HepG2 (cell line): ENCODE results near the gene ZNF112.

Source experiments
- CREBL2 ChIP-seq: sonication (generic); formaldehyde crosslinking; IDR thresholded peaks from 2 replicates; pipeline ENCODE4 v1.8.1; 2023; ENCODE audit warnings: missing genetic modification reagents, mild to moderate bottlenecking, borderline replicate concordance
- EZH2 ChIP-seq: conservative IDR thresholded peaks from 2 replicates; pipeline ENCODE4 v1.6.1; 2012; ENCODE audit warnings: mild to moderate bottlenecking, low read depth, low read length, moderate library complexity
- NR3C1 ChIP-seq: sonication (generic); formaldehyde crosslinking; IDR thresholded peaks from 2 replicates; pipeline ENCODE4 v1.4.0; 2020; ENCODE audit warnings: missing genetic modification reagents
- PREB ChIP-seq: sonication (generic); formaldehyde crosslinking; IDR thresholded peaks from 2 replicates; pipeline ENCODE4 v1.4.0; 2020; ENCODE audit warnings: missing genetic modification reagents
- USF2 ChIP-seq, 2 experiments: sonication (generic) in 1 of 2; formaldehyde crosslinking in 1 of 2; IDR thresholded peaks; 2 replicates each; pipeline versions ENCODE4 v1.5.1 to v1.6.1; 2011 to 2020; ENCODE audit warnings: borderline replicate concordance in 1 of 2, low read depth in 1 of 2, low read length in 1 of 2, mild to moderate bottlenecking in 1 of 2, missing genetic modification reagents in 1 of 2, moderate library complexity in 1 of 2
- ZFP1 ChIP-seq: IDR thresholded peaks from 2 replicates; pipeline ENCODE4 v1.6.1; 2016
- TF ChIP-seq, protein P1 (sequence below): IDR thresholded peaks from 2 replicates; pipeline ENCODE4 v1.6.1; 2012; ENCODE audit warnings: low read depth, low read length, improper control_type of control experiment

- TF ChIP-seq EZH2 (no peak), NR3C1 (no peak), USF2 (IDR thresholded peaks at IDR 0.05; ENCODE audit: low read depth, low read length) (no peak), USF2 (CRISPR knock-in tag; IDR thresholded peaks at IDR 0.05; ENCODE audit: borderline replicate concordance) (no peak), PREB (no peak), ZFP1 (CRISPR knock-in tag) (no peak), CREBL2 (CRISPR knock-in tag) (no peak)
- TF ChIP-seq, protein P1, sequence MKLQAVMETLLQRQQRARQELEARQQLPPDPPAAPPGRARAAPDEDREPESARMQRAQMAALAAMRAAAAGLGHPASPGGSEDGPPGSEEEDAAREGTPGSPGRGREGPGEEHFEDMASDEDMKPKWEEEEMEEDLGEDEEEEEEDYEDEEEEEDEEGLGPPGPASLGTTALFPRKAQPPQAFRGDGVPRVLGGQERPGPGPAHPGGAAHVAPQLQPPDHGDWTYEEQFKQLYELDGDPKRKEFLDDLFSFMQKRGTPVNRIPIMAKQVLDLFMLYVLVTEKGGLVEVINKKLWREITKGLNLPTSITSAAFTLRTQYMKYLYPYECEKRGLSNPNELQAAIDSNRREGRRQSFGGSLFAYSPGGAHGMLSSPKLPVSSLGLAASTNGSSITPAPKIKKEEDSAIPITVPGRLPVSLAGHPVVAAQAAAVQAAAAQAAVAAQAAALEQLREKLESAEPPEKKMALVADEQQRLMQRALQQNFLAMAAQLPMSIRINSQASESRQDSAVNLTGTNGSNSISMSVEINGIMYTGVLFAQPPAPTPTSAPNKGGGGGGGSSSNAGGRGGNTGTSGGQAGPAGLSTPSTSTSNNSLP, result no peak
These were observed 10.5 kb downstream of the ZNF112 start for GRCh38 chr19:44345959-44346358.
